ENCODE data around the gene HCST.
"Not testable (repeated sequence)": the region's sequence is repeated elsewhere in the genome, so short reads cannot be mapped to it uniquely, and the experiment has no call there.

Gene HCST

GRCh38 chr19:35901854-35902661 is at the start of gene HCST:
Gene HCST, plus strand, starts transcription at chr19:35902529. Its CDS starts 65 bp downstream, at chr19:35902594.
- peak; percentile 61 for DNase-seq

GRCh38 chr19:35853038-35853756 is 49.1 kb upstream of the HCST start:
- DNase-seq: no peak

DNA sequence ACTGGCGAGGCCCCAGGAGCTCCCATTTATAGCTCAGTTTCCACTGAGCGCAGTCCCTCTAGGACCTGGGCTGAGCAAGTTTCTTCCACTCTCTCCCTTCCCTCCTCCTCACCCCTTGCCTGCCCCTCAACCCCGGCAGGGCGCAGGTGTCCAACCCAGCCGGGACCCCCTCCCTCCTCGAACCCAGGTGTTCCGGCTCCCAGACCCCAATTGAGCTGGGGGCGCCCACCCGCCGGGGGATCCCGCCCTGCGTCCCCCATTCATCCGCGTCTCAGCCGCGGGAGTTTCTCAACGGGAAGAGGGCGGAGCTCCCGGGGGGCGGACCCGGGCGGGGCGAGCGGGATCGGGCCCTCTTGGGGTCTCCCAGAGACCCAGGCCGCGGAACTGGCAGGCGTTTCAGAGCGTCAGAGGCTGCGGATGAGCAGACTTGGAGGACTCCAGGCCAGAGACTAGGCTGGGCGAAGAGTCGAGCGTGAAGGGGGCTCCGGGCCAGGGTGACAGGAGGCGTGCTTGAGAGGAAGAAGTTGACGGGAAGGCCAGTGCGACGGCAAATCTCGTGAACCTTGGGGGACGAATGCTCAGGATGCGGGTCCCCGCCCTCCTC is 45.7 kb upstream of the HCST start, which contains the start of gene KIRREL2:
KIRREL2 (plus strand) TSS at position 366 of the 604 bp plus-strand sequence; CDS start at position 575, 209 bp downstream.
- peak; percentile 20 for DNase-seq

DNA sequence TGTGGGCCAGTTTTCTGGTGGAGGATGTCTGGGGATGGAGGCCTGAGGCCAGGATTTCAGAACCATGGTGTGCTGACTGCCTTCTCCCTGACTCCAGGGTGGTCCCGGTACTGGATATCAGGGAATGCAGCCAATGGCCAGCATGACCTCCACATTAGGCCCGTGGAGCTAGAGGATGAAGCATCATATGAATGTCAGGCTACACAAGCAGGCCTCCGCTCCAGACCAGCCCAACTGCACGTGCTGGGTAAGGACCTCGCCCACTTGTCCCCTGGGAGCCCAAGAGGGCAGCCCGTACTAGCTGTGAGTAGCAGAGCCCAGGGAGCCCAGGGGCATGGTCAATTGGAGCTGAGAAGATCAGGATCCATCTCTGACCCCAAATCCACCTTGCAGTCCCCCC is 44.0 kb upstream of the HCST start:
- DNase-seq: no peak

DNA sequence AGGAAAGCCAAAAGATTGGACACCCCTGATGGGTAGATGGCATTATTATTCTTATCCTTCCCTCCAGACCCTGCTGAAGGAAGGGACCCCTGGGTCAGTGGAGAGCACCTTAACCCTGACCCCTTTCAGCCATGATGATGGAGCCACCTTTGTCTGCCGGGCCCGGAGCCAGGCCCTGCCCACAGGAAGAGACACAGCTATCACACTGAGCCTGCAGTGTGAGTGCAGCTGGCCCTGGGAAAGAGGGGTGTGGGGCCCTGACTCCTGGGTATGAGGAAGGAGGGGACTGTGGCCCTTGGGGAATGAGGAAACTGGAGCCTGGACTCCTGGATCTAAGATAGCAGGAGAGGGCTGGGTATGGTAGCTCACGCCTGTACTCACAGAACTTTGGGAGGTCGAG is 42.9 kb upstream of the HCST start:
- DNase-seq: no peak

- no peak for DNase-seq
These were observed 41.9 kb upstream of the HCST start for GRCh38 chr19:35860436-35860817.

DNA sequence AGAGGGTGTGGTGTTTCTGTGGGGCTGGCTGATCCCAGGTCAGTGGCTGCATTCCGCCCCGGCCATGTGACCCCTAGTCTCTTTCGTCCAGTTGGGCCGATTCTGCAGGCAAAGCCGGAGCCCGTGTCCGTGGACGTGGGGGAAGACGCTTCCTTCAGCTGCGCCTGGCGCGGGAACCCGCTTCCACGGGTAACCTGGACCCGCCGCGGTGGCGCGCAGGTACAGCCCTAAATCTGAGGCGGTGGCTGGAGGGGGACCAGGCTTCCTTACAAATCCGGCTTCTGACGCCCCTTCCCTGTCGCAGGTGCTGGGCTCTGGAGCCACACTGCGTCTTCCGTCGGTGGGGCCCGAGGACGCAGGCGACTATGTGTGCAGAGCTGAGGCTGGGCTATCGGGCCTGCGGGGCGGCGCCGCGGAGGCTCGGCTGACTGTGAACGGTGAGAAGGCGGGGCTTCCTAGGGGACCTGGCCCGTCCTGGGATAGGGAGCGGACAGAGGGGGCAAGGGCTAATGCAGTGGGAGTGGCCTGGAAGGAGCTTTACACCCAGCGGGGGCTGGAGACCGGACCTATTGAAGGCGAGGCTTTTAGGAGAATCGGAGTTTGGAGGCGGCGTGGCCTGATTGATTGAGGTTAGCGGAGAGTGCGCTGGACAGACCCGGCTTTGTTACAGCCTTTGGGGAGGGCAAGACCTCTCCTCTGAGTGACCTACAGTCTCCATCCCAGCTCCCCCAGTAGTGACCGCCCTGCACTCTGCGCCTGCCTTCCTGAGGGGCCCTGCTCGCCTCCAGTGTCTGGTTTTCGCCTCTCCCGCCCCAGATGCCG is 41.3 kb upstream of the HCST start:
- DNase-seq: no peak

GRCh38 chr19:35861640-35862160 is 40.6 kb upstream of the HCST start:
- no peak for DNase-seq

DNA sequence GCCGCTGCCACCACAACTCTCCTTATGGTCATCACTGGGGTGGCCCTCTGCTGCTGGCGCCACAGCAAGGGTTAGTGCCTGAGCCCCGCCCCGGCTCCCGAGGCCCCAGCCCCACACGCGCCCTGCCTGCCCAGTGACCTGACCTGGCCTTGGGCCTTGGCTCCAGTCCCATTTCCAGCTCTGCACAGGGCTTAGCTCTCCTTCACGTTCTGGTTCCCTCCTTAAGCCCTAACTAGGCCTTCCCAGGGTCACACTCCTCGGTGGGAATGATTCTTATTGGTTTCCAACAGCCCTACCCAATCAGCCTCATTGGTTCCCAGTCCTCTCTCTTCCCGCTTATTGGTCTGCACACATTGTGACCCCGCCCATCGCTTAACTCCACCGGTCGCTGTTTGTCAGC is 39.8 kb upstream of the HCST start:
- DNase-seq: no peak

DNA sequence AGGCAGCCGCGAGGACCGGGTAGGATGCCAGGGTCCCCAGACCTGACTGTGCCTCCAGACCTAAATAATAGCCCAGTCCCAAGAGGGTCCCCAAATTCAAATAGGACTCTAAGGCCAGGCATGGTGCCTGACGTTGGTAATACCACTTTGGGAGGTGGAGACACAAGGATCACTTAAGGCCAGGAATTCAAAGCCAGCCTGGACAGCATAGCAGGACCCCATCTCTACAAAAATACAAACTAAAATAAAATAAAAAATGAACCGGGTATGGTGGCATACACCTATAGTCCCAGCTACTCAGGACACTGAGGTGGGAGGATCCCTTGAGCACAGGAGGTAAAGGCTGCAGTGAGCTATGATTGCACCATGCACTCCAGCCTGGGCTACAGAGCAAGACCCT is 39.3 kb upstream of the HCST start:
- DNase-seq: no peak

GRCh38 chr19:35868172-35868822 is 34.0 kb upstream of the HCST start, which contains the start of gene APLP1:
Gene APLP1, plus strand, starts transcription at chr19:35868574. Its CDS starts 63 bp downstream, at chr19:35868637.
- DNase-seq: peak; percentile 71

DNA sequence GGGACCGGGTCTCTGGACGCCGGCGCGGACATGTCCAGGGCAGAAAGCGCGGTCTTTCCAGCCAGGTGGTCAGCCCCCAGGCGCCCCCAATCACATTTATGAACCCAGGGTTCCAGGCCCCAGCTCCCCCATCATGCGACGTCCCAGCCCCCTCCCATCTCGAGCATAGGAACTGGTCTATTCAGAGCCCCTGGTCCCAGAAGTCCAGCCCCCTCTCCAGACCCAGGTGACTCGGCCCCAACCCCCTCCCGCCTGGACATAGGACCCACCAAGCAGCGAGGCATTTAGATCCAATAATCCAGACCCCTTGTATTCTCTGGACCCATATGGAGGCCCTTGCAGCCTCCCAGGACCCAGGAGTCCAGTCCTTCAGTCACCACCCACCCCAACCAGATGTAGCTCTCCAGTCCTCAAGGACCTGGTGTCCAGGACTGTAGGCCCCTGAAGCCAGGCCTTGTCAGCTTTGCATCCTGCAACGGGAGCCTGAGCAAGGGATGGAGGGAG is 33.5 kb upstream of the HCST start:
- no peak for DNase-seq

DNA sequence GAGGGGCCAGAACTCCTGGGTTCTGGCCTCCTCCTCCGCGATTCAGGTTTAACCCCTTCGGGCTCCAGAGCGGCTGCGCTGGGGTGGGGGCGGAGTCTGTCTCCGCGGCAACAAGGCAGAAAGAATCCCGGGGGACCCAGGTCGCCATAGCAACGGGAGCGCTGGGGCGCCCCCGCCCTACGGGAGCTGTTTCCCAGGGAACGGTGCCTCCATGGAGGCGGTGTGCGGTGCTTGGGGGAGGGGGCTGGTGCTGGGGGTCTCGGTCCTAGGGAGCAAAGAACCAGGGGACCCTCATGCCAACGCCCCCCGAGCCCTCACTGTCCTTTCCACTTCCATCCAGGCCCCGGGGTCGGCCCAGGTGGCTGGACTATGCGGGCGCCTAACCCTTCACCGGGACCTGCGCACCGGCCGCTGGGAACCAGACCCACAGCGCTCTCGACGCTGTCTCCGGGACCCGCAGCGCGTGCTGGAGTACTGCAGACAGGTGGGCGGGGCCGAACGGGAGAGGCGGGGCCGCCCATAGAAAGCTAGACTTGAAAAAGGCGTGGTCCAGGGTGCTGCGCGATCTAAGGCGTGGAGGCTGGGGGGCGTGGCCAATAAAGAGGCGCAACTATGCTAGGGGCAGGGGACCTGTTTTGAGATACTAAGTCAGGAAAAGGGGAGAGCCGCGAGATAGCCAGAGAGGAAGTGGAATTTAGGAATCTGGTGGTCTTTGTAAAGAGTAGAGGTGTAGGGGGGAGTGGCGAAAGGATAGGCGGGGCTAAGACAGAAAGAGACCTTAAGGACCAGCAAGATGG is 32.8 kb upstream of the HCST start:
- peak; percentile 86 for DNase-seq

GRCh38 chr19:35870124-35870736 is 32.1 kb upstream of the HCST start:
- not testable (repeated sequence) for DNase-seq

- DNase-seq: no peak
These were observed 31.5 kb upstream of the HCST start for GRCh38 chr19:35870798-35871197.

GRCh38 chr19:35871611-35872010 is 30.7 kb upstream of the HCST start:
- no peak for DNase-seq

DNA sequence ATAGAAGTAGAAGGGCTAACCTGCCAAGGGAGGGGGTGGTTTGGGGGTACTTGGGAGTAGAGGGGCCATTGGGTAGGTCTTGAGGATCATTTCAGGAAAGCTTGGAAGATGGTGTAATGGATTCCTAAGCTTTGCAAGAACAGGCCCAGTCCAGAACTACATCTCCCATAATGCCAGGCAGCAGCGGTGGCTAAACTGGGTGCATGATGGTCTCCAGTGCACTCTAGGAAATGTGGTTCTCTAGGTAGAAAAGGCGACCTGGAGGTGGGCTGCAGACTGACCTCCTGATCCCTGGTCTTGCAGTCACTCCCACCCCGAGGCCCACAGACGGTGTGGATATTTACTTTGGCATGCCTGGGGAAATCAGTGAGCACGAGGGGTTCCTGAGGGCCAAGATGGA is 30.1 kb upstream of the HCST start:
- no peak for DNase-seq

DNA sequence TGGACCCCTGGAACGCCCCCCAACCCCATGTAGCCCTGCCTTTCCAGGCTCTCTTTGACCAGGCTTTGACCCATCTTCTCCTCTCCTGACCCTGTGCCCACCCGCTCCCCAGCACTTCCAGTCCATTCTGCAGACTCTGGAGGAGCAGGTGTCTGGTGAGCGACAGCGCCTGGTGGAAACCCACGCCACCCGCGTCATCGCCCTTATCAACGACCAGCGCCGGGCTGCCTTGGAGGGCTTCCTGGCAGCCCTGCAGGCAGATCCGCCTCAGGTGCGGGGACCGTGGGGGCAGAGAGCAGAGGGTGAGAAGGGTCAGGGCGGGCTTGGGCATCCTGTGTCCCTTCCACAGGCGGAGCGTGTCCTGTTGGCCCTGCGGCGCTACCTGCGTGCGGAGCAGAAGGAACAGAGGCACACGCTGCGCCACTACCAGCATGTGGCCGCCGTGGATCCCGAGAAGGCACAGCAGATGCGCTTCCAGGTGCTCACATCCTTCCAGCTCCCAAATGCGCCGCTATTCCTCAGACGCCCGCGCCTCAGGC is 27.9 kb upstream of the HCST start:
- DNase-seq: no peak

GRCh38 chr19:35879068-35879467 is 23.3 kb upstream of the HCST start:
- DNase-seq: no peak

DNA sequence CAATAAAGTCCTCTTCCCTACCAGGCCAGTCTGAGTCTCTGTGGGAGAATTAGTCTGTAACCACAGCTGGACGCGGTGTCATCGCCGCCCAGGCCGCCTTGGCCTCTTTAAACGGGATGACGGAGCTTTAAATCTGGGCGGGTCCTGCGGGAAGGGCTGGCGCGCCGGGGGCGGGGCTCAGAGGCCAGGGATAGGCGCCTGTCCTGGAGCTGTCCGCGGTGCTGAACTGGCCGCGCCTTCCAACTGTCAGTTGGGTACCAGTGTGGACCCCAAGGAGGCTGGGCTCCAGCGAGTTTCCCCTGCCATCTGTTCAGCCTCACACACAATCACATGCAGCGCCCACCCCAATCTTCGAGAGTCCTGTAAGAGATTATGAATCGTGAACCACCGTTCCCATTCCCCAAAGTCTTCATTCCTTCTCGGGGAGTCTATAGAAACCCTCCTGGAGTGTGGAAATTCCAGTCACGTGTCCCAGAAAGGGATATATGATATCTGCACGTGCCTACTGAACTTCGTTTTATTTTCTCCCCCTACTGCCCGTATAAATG is 22.5 kb upstream of the HCST start:
- peak; percentile 77 for DNase-seq
